WI38 (cell line): ENCODE measurements around the gene PEPD.

Source experiments
- H3K4me3 ChIP-seq: 2 replicates; pipeline ENCODE4 v1.5.1; 2011; ENCODE audit warnings: low read depth, mild to moderate bottlenecking, control low read depth, low read length
- TF ChIP-seq, protein P1 (sequence below): IDR thresholded peaks from 2 replicates; pipeline ENCODE4 v1.5.1; 2012; ENCODE audit warnings: low read depth, mild to moderate bottlenecking, control low read depth, low read length

The PEPD gene

DNA sequence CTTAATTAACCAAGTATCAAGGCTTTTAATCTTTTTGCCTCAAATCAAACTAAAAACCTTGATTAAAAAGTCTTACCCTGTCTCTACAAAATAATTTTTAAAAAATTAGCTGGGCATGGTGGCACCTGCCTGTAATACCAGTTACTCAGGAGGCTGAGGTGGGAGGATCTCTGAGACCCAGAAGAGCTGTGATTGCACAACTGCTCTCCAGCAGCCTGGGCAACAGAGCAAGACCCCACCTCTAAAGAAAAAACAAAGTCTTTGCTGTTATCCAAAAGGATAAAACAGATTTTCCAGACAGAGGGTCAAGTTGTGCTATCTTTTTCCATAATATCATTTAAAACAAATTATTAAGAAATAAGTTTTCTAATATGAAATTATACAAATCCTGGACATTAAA is 174.9 kb downstream of the PEPD start:
- H3K4me3 ChIP-seq: no peak overlapping the region
- TF ChIP-seq, protein P1, sequence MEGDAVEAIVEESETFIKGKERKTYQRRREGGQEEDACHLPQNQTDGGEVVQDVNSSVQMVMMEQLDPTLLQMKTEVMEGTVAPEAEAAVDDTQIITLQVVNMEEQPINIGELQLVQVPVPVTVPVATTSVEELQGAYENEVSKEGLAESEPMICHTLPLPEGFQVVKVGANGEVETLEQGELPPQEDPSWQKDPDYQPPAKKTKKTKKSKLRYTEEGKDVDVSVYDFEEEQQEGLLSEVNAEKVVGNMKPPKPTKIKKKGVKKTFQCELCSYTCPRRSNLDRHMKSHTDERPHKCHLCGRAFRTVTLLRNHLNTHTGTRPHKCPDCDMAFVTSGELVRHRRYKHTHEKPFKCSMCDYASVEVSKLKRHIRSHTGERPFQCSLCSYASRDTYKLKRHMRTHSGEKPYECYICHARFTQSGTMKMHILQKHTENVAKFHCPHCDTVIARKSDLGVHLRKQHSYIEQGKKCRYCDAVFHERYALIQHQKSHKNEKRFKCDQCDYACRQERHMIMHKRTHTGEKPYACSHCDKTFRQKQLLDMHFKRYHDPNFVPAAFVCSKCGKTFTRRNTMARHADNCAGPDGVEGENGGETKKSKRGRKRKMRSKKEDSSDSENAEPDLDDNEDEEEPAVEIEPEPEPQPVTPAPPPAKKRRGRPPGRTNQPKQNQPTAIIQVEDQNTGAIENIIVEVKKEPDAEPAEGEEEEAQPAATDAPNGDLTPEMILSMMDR: no peak

DNA sequence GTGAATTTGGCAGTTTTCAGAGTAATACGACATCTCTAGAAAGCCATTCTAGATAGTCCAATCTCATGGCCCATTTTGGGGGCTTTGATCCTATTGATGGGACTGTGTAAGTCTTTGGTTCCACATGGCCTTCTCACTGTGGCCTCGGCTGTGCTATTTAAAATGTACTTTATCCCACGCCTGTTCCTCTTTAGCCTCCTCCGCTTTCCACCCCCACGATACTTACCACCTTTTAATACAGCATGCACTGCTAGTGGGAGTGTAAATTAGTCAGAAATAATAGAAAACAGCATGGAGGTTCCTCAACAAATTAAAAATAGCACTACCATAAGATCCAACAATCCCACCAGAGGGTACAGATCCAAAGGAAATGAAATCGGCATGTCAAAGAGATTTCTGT is 176.4 kb downstream of the PEPD start:
- TF ChIP-seq, protein P1: no peak
- no peak overlapping the region for H3K4me3 ChIP-seq

DNA sequence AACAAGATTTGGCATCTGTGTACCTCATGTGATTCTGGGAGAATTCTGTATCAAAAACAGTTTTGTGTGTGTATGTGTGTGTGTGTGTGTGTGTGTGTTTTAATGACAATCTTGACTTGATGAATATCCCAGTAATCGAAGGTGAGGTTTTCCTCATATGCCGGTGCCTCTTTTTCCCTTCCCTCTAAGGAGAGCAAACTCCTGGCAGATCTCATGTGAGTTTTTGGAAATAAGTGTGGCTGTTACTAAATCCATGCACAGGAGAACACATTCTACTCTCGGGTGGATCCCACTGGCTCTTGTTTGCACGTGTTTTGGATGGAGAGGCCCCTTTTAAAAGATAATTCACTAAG is 177.0 kb downstream of the PEPD start:
- TF ChIP-seq, protein P1: no peak
- H3K4me3 ChIP-seq: no peak overlapping the region

DNA sequence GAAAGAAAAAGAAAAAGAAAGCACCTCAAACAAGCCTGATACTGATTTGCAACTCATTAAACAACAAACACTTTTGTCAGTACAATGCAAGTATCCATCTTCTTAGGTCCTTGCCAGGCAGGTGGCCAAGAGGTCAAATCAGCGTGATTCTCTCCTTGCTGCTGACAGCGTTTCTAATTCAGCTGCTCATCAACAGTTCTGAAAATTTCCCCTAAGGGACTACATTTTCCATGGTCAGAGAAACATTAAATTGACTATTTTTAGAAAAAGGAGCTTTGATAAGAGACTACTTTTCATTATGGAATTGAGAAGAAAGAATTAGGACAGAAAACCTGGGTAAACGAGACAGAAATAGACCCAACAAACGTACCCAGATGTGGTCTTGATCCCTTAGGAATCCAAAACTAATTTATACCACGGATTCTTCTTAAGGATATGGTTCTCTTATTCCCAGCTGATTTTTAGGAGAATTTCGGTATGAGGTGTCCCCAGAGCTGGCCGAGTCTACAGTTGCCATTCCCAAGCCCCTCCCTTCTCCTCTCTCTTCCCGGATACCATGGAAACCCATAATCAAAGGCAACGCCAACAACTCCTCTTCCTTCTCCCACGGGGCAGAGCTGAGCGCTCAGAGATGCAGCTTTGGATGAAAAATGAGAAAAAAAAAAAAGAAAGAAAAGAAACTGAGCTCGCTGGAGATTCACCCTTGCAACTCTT is 177.6 kb downstream of the PEPD start:
- no peak overlapping the region for H3K4me3 ChIP-seq
- TF ChIP-seq, protein P1: no peak

DNA sequence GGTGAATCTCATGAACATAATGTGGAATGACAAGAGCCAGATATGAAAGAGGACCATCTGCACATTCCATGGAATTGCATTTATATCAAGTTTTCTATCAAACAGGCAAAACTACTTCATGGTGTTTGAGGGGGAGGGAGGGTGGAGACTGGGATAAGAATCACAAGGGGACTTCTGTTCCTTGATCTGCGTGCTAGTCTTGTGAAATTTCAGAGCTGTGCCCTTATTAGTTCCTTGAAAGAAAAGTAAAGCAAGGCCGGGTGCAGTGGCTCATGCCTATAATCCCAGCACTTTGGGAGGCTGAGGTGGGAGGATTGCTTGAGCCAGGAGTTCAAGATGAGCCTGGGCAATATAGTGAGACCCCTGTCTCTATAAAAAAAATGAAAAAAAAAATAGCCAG is 178.3 kb downstream of the PEPD start:
- TF ChIP-seq, protein P1: no peak
- no peak overlapping the region for H3K4me3 ChIP-seq

DNA sequence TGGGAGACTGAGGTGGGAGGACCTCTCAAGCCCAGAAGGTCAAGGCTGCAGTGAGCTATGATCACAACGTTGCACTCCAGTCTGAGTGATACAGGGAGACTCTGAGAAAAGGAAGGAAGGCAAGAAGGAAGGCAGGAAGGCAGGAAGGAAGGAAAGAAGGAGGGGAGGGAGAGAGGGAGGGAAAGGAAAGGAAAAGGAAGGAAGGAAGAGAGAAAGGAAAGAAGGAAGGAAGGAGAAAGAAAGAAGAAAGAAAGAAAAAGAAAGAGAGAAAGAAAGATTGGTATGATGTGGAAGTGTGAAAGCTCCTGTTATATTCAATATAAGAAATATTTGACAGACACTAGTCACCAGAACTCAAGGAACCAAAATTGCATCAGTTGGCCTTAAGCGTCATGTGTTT is 180.6 kb downstream of the PEPD start:
- no peak overlapping the region for H3K4me3 ChIP-seq
- TF ChIP-seq, protein P1: no peak

DNA sequence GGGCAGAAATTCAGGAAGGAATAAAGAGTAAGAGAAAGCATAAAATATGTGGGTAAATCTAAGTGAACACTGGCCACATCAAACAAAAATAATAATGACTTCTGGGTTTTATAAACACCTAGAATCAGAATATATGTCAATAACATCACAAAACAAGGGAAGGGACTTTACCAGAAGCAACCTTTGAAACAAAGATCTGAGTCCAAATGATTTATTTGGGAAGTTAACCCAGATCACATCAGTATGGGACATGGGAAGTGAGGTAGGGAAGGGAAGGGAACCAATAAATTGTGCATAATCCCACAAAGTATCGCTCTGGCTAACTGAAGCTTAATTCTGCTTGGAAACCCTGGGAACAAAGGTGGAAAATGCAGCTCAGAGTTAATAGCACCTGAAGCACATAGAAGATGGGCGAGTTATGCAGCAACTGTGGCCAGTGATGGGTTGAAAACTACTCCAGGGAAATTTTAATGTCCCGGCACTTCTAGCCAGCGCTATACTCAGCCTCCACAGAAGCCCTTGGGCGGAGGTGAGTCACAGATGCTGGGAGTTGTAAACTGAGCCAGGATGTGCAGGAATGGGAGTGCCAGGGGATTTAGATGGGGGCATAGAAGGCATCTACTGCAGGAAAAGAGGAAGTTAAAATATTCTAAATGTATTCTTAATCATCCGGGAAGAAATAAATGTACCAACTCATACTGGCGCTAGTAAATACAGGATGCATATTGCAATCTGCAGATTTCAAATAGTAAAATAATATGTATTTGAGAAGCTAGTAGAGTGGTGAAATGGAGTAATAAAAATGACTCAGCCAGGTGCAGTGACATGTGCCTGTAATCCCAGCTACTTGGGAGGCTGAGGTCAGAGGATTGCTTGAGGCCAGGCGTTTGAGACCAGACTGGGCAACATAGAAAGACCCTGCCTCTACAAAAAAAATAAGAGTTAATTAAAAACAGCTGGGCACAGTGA is 182.3 kb downstream of the PEPD start:
- no peak overlapping the region for H3K4me3 ChIP-seq
- TF ChIP-seq, protein P1: no peak
